ENCODE data around the gene CADPS.
"Not testable (repeated sequence)": the region's sequence is repeated elsewhere in the genome, so short reads cannot be mapped to it uniquely, and the experiment has no call there.

CADPS gene

DNA sequence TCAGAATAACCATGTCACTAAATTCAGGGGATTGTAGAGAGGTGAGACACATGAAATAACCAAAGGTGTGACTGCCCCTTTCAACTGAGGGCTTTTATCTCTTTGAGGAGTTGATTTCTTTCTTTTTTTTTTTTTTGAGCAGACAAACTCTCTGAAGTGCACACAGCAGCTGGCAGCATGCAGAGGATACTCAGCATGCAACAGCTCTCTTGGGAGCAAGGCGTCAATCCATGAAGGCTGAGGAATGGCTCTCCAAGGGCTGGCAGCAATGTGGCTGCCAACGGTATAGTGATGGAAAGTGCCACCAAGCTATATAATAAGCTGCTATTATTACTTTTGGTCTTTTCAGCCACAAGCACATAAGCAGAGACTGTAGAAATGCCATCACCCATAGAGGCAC lies 275.2 kb downstream of the CADPS start:
- DNase-seq (ENCODE audit: low read depth in 2 of 2): no peak

DNA sequence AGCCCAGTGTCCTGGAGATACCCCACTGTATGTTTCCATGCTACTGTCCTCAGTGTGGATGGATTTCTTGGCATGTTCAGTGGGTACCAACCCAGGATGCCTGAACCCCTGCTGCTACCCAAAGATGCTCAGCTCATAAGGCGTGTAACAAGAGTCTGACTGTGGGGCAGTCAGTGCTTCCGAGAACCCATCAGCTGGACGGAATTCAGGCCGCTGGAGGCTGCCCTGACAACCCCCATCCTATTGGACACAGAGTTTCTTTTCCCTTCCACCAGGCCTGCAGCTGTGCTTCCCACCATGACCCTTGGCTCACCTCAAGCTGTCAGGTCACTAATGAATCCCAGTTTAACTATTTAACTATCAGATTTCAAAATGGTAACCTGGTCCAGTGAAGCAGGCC lies 277.7 kb downstream of the CADPS start:
- no peak for DNase-seq (ENCODE audit: low read depth in 2 of 2)

DNA sequence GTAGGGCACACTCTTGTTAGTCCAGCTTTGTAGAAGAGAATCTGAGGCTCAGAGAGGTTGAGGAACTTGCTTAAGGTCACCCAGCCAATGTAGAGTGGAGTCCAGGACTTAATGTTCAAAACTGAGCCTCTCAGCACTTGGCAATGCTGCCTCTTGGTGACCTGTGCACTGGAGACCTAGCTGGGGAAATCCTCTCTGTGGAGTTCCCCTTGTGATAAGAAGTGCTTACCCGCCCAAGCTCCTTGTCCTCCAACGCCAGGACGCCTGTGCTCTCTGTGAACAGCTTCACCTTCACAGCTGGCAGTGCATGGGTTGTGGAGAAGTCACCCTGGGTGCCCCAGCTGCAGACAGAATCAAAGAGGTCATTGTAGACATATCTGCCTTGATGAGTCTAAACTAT lies 282.8 kb downstream of the CADPS start:
- DNase-seq (ENCODE audit: low read depth in 2 of 2): no peak

DNA sequence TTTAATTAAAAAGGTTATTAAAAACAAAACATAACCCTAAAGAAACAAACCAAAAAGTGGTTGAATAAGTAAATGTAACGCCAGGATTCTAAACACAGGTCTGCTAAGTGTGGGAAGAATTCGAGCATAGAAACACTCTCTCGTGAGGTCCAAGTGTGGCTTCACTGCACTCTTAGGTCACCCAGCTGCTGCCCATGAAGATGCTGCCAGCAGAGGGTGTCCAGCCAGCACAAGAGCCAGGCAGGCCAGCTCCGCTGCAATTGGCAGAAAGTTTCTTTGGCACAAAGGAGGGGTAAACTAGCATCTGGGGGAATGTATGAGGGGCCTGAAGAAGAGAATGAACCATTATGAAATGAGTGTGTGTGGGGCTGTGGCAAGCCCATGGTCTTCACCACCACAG lies 286.1 kb downstream of the CADPS start:
- no peak for DNase-seq (ENCODE audit: low read depth in 2 of 2)

DNA sequence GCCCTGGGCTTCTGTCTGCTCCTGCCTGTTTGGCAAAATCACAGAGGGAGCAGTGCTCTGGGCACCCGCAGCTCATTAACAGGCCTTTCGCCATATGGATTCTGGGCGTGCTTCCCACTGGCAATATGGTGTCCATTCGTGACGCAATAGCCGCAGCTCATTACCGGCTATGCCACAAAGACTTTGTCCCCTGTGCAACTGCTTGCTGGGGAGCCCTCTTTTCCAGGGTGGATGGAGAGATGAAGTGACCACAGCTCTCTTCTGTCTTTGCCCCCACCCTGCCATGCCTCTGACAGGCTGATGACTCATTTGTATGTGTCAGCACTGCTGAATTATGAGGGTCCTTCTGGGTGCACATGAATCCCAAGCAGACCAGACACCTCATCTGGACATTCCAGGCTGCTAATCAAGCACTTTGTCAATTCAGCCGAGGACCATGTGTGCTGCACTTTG lies 287.6 kb downstream of the CADPS start:
- peak; percentile 94 for DNase-seq (ENCODE audit: low read depth in 2 of 2)

DNA sequence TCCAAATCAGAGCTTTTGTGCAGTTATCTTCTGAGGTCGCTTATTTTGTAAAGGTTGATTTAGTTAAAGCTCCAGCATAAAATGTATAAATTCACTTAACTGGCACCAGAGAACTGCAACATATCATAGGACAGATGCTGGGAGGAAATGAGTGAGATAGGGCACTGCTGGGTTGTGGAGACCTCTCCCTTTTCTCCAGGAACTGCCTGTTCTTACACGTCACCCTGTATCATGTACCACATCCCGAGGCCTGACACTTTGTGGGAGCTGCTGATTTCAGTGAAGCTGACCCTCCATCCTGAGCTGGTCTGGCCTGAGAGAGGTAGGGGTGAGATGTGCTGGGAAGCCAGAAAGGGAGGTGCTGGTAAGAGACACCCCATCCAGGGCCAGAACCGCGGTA lies 288.0 kb downstream of the CADPS start:
- DNase-seq (ENCODE audit: low read depth in 2 of 2): no peak

DNA sequence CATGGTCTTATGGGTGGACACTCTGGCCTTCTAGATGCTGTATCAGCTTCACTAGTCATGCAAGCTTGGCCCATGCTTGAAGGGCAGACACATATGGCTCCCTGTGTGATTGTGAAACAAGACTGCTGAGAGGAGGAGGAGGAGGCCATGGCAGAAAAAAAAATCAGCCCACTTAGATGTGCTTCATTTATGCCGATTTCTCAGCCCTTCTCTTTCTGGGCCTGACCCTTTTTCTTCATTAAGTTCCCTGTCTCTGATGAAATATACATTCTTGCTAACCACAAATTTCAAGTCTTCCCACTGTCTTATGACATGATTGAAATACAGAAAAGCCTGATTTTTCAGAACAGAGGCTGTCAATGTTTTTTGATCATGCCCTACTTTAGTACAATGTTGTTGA lies 288.9 kb downstream of the CADPS start:
- DNase-seq (ENCODE audit: low read depth in 2 of 2): peak; percentile 81 to 83

DNA sequence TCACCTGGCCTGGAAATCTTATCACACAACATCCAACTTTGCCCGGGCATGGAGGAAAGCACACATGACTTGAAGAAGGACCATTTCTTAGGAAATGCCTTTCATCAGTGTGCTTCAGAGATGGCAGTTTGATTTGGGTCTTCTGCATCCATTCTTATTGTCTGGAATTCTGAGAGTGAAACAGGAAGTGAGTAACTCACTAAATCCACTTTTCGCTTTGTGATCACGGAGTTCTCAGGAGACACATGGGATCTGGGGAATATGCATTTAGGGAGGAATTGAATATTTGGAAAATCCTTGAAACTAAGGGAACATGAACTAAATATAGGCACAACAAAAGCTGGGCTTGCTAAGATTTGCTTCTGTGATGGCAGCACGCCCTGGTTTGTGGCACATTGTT lies 289.4 kb downstream of the CADPS start:
- no peak for DNase-seq (ENCODE audit: low read depth in 2 of 2)

DNA sequence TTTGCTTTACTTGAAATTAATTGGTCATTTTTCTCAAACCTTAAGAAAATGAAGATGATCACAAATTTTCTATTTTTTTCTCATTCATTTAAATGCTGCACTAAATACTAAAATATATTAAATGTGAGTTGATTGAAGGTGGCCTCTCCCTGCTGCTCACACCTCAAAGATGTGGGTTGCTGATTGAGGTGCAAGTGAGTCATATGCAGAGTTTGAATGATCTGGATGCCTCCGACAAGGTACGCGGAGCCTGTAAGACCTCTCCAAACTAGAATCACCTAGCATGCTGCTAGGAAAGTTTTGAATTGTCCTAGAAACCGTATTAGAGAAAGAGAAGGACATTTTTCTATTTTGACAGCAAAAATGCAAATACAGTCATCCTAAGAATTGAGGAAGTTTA lies 290.6 kb downstream of the CADPS start:
- DNase-seq (ENCODE audit: low read depth in 2 of 2): no peak

DNA sequence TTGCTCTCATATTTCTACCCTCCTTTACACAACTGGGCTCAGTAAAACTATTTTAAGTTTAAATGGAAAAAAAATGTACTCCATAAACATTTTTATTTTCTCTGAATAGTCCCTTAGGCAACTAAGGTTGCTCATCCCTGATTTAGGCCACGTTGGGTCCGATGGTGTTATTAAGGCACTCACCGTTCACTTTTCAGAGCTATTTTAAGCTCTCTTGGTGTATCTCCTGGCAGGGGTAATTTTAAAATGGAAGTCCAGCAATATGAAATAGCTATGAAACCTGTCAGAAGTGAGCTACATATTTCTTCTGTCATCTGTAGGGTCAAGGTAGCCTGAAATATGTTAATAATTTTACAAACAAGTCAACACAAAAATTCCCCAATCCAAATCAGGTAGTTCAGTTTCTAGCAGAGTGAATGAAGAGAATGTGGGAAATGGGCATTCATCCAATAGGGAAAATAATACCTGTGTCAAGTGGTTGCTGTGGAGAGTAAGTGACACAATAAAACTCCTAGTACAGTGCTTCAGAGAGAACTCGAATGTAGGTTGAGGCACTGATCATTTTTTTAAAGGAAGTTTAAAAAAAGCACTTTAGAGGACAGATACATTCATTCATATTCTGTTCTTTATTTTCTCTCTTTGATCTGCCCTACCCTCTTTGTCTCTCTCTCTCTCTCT lies 292.6 kb downstream of the CADPS start:
- no peak for DNase-seq (ENCODE audit: low read depth in 2 of 2)

DNA sequence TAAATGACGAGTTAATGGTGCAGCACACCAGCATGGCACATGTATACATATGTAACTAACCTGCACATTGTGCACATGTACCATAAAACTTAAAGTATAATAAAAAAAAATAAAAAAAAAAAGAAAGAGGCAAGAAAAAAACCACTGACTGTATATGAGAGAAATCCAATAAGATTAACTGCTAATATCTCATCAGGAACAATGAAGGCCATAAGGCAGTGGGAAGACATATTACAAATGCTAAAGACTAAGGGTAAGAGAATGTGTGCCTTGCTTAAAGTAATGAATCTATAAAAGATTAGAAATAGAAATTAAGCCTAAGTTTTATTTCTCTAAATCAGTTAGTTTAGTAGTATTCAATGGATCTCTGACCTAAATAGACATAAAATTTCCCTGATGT lies 294.7 kb downstream of the CADPS start:
- not testable (repeated sequence) for DNase-seq (ENCODE audit: low read depth in 2 of 2)

DNA sequence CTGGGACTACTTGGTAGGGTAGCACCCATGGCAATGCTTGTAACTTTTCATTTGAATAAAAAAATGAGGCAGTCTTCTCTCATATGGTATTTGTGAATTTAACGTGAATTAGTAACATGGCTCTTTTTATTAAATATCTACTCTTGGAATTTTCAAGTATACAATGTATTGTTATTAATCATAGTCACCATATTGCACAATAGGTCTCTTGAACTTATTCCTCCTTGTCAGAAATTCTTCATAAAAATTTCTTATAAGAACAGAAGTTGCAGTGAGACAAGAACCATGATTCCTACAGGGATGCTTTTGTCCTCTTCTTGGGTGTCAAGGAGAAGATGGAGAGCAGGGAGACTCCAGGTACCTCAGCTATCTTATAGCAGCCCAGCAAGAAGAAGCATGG lies 298.1 kb downstream of the CADPS start:
- DNase-seq (ENCODE audit: low read depth in 2 of 2): no peak

DNA sequence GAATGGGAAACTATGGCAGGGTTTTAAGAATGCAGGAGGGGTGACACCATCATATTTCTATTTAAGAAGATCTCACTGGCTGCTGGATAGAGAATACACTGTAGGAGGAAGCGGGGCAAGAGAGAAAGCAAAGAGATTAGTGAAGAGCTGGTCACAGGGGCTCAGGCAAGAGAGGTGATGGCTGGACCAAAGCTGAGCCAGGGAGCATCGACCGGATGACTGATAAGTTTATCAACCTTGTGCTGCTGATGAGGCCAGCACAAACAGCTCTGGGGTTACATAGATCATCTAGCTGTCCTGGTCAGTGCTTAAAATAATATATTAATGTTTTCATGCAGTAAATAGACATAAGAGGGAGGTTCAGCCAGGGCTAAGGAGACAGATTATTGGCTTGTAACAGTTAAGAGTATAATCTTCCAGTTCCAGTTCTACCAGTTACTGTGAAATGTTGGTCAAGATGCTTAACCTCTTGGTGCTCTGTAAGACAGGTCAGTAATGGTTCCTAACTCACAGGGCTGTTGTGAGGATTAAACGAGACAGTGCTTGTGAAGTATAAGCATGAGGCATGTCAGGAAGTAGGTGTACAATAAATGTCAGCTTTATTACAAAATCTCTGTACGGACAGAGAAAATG lies 300.8 kb downstream of the CADPS start:
- DNase-seq (ENCODE audit: low read depth in 2 of 2): no peak

DNA sequence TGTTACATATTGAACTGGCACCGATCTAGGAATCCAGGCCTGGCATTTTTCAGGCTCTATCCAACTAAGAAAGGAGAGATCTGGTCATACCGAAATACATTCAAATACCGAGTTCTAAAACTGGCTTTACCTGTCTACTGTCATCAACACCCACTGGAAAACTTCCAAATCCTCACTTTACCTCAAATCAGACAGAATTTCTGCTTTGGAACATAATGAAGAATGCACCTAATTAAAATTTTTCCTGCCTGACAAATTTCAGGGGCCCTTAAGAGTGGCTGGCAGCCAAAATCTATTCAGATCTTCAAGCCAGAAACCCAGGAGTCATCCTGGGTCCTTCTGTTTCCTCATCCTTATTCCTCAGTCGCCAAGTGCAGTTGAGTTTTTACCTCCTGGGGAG lies 303.3 kb downstream of the CADPS start:
- DNase-seq (ENCODE audit: low read depth in 2 of 2): no peak

DNA sequence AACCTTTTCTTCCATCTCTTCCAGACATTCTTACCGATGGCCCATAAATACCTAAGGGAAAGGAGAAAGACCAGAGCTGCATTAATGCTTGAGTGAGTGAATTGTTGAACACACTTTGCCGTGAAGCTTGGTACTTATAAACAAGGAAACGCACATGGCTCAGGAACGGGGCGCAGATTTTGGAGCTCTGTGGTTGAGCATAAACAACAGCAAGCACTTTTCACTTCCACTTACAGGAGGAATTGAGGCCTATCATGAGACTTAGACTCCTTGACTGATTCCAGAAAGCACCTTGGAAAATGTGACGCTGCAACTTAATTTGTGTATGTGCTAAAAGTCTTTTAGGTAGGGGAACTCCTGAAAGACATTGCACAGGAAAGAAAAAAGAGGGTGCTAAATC lies 304.3 kb downstream of the CADPS start:
- DNase-seq (ENCODE audit: low read depth in 2 of 2): no peak

DNA sequence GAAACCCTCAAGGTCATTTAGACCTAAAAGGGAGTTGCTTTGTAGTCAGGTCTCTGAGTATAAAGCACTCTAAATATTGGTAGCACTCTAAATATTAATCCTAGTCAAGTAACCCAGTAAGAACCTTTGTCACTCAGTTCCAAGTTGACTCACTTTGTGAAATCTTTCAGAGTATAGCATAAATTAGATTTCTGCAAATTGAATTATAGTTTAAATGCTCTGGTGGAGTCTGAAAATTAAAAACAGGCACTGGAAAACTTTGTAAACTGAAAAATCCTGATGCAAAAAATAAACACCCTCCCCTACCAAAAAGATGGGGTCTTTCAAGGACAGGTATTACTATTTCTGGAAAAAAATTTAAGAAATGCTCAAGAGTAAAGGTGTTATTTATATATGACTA lies 305.6 kb downstream of the CADPS start:
- DNase-seq (ENCODE audit: low read depth in 2 of 2): no peak

DNA sequence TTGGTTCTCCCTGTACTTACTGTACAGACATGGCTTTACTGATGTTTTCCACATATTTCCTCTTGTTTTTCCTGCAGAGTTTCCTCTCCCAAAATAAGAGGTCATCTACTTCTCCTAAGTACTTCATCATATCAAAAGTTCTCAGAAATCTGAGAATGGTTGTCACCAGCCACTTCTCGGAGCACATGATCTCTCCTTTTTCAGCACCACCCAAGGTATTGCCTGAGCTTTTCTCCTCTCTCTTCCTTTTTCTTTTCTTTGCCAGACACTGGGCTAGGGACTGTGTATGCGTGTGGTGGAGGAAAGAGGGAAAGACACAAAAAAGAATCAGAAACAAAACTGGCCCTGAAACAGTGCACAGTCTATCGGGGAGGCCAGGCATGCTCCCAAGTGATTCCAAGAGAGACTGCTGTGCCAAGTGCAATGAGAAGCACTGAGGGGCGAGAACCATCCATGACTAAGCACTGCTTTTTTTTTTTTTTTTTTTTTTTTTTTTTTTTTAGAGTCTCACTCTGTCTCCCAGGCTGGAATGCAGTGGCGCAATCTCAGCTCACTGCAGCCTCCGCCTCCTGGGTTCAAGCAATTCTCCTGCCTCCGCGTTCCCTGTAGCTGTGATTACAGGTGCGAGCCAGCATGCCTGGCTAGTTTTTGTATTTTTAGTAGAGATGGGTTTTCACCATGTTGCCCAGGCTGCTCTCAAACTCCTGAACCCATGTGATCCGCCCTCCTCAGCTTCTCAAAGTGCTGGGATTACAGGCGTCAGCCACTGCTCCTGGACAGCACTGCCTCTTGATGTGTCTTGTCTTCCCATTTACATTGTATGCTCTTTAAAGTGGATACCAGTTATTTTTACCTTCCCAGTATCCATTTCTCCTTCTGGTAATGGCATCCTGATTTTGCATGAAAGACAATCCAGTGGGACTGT lies 307.9 kb downstream of the CADPS start:
- DNase-seq (ENCODE audit: low read depth in 2 of 2): peak; percentile 68 to 70

DNA sequence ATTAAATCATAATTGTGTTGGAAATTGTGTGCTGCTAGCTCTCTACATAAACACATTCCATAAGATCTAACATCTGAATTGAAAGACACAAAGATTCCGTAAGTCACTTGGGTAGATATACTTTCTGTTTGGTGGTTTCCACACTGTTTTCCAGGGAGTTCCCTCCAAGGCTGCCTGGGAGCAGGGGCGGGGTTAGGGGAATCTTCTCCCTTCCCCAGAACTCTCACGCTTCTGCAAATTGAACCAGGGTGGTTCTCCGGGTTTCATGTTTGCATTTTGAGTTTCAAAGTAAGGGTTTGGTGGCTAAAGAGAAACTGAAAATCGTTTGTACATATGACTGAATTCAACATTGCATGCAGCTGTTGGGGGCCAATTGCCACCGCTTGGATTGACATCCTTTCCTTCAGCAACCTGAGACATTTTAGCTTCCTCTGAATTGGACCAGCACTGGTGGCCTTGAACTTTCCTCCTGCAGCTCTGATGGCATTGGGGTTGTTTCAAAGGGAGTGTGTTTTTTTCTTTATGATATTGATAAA lies 309.1 kb downstream of the CADPS start:
- DNase-seq (ENCODE audit: low read depth in 2 of 2): no peak

DNA sequence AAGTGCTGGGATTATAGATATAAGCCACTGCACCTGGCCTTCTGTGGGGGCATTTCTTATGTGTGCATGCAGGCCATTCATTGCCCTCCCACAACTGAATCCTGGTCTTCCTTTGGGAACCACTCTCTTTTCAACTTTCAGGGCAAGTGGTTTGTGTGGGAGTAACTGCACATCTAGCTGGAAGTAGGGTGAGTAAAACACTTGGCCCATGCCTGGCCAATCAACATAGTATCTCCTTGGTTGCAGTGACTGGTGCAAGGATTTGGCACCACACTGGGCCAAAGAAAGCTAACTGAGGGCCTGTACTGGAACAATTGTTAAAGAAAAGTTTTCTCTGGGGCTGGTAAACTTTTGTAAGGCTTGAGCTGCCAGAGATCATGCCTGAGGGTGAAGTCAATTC lies 312.6 kb downstream of the CADPS start:
- no peak for DNase-seq (ENCODE audit: low read depth in 2 of 2)

DNA sequence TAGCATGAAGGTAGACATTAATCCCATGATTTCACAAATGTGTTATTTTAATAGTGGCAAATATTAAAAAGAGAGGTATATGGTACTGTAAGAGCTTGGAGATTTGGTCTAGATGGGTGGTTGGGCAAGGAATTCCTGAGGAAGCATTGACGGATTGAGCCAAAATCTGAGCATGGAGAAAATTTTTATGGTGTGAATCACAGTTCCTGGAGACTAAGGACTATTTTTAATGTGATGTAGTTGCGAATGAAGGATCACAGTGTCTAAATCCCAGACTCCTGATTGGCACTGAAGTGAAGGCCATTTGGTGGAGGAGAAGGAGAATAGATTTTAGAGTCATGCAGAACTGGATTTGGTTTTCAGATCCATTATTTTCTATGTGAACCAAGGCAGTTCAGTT lies 313.2 kb downstream of the CADPS start:
- DNase-seq (ENCODE audit: low read depth in 2 of 2): peak; percentile 71 to 74

DNA sequence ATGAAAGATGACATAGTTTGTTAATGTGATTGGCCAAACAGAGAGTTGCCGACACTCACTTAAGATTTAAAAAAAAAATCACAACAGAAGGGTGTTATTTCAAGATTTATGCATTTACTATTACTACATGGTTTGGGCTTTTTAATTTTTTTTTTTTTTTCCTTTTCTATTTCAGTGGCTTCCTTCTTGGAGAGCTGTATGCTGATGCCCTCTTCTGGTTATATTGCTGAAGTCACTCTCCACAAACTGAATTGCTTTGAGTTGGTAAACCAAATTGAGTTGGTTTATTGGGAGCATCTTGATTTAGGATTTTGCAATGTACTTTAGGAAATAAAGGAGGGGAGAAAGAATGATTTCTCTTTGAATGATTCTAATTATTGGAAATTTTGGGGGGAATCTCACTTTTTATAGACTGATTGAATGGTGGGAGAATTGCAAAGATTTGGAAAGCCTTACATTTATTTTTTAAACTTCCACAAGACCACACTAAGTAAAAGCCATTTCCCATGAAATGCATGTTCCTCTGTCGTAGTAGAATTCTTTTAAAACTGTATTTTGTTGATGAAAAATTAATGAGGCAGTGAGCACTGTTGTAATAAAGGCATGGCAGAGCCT lies 315.3 kb downstream of the CADPS start:
- no peak for DNase-seq (ENCODE audit: low read depth in 2 of 2)

DNA sequence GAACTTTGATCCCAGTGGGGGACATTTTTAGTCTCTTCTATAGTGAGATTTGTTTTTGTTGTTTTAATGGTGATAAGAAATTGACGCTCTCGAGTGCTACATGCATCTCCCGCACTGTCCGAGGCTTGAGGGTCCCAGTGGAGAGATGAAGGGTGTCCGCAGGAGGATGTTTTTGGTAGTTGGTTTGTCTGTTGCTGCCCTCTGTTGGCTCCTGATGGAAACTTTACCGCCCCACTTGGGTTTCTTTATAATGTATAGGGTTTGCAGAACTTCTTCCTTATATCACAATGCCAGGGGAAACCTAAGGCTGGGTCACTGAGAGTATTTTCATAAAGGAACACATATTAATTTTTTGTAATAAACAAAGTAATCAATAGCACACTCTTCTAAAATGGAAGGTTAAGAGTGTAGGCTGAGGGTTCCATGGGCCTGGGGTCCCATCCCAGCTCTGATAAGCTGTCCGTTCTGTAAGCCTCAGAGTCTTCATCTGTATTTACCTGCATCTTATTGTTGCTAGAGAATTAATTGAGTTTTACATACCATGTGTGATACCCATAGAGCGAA lies 316.6 kb downstream of the CADPS start:
- no peak for DNase-seq (ENCODE audit: low read depth in 2 of 2)
